IMR-90 (cell line): ENCODE measurements around the gene DNAJA4. TPM values are rescaled to one million over a fixed set of nuclear protein-coding genes. Genes with fewer than 3 reads are reported as not detected.

Source experiments
- ATAC-seq: fragments of 200-7000 bp; cut with Tn5 transposase; 2 replicates; pipeline ENCODE4 v1.9.1; 2020; ENCODE audit warnings: low read depth, mild to moderate bottlenecking, moderate library complexity
- BruUV-seq: library from RNA; stranded (reverse); fragments of 400-500 nt; replicated peaks from 2 replicates; lab custom pipeline; 2021; lab: Mats Ljungman, UMichigan
- CTCF ChIA-PET: fragments of 300-600 bp; formaldehyde crosslinking; extraction: SDS; loops from one replicate; lab custom pipeline; 2021; ENCODE audit warnings: antibody characterized with exemption; lab: Yijun Ruan, JAX
- POLR2A ChIA-PET: fragments of 300-600 bp; sonication (Branson Sonifier 250); formaldehyde crosslinking; loops from one replicate; lab custom pipeline; 2022; ENCODE audit warnings: antibody characterized with exemption; ENCODE audit not compliant: unreplicated experiment; lab: Charles Lee
- DNase-seq: peaks from one replicate; pipeline ENCODE4 v3.0.0; 2013
- H2AFZ ChIP-seq: replicated peaks from 2 replicates; pipeline ENCODE3; 2013; ENCODE audit warnings: low read length, mild to moderate bottlenecking; ENCODE audit not compliant: poor library complexity
- H2AK5ac ChIP-seq: 2 replicates; pipeline ENCODE4 v1.6.1; 2013; ENCODE audit warnings: low read depth, low read length, inconsistent platforms
- H2AK9ac ChIP-seq: replicated peaks from 2 replicates; pipeline ENCODE3; 2013; ENCODE audit warnings: mild to moderate bottlenecking, low read depth, low read length, moderate library complexity; ENCODE audit not compliant: poor library complexity
- H2BK120ac ChIP-seq: 2 replicates; pipeline ENCODE4 v1.6.1; 2013; ENCODE audit warnings: low read depth, low read length, inconsistent platforms
- H2BK15ac ChIP-seq: 3 replicates; pipeline ENCODE4 v1.6.1; 2013; ENCODE audit warnings: low read depth, low read length, inconsistent platforms
- H2BK20ac ChIP-seq: 2 replicates; pipeline ENCODE4 v1.6.1; 2013; ENCODE audit warnings: low read depth, mild to moderate bottlenecking, inconsistent platforms, low read length, moderate library complexity
- H2BK5ac ChIP-seq: 2 replicates; pipeline ENCODE4 v1.6.1; 2013; ENCODE audit warnings: mild to moderate bottlenecking, low read depth, low read length, inconsistent platforms; ENCODE audit not compliant: poor library complexity, severe bottlenecking
- H3K14ac ChIP-seq: replicated peaks from 2 replicates; pipeline ENCODE4 v1.6.1; 2013; ENCODE audit warnings: low read depth, low read length, inconsistent platforms
- H3K18ac ChIP-seq: 2 replicates; pipeline ENCODE4 v1.6.1; 2013; ENCODE audit warnings: low read depth, low read length, control low read depth
- H3K23ac ChIP-seq: 2 replicates; pipeline ENCODE4 v1.6.1; 2013; ENCODE audit warnings: low read depth, low read length, inconsistent platforms
- H3K27ac ChIP-seq: 2 replicates; pipeline ENCODE4 v1.5.1; 2013; ENCODE audit warnings: mild to moderate bottlenecking, control low read depth, low read length; ENCODE audit not compliant: insufficient read depth
- H3K27me3 ChIP-seq: 2 replicates; pipeline ENCODE4 v1.6.1; 2013; ENCODE audit warnings: low read length; ENCODE audit not compliant: control insufficient read depth, insufficient read depth
- H3K36me3 ChIP-seq: 2 replicates; pipeline ENCODE4 v1.6.1; 2013; ENCODE audit warnings: low read length, mixed read lengths; ENCODE audit not compliant: control insufficient read depth, insufficient read depth
- H3K4ac ChIP-seq: 2 replicates; pipeline ENCODE4 v1.6.1; 2013; ENCODE audit warnings: low read depth, low read length, inconsistent platforms
- H3K4me1 ChIP-seq: 2 replicates; pipeline ENCODE4 v1.6.1; 2013; ENCODE audit warnings: low read length, mixed read lengths; ENCODE audit not compliant: control insufficient read depth, insufficient read depth
- H3K4me2 ChIP-seq: 2 replicates; pipeline ENCODE4 v1.6.1; 2013; ENCODE audit warnings: low read depth, mild to moderate bottlenecking, control low read depth, low read length, moderate library complexity
- H3K4me3 ChIP-seq: 2 replicates; pipeline ENCODE4 v1.5.1; 2013; ENCODE audit warnings: low read depth, mild to moderate bottlenecking, control low read depth, low read length, moderate library complexity; ENCODE audit not compliant: insufficient read depth
- H3K56ac ChIP-seq: 2 replicates; pipeline ENCODE4 v1.6.1; 2013; ENCODE audit warnings: low read length, inconsistent platforms; ENCODE audit not compliant: insufficient read depth; ENCODE audit errors: extremely low read depth
- H3K79me1 ChIP-seq, 2 experiments: 2 replicates each; pipeline ENCODE4 v1.6.1; 2013; ENCODE audit warnings: low read length in 2 of 2, inconsistent platforms in 1 of 2, low read depth in 1 of 2
- H3K9ac ChIP-seq: 2 replicates; pipeline ENCODE4 v1.6.1; 2013; ENCODE audit warnings: low read depth, low read length, control low read depth
- H3K9me1 ChIP-seq: 2 replicates; pipeline ENCODE4 v1.6.1; 2013; ENCODE audit warnings: low read length, inconsistent platforms; ENCODE audit not compliant: insufficient read depth
- H3K9me3 ChIP-seq: 2 replicates; pipeline ENCODE4 v1.6.1; 2013; ENCODE audit warnings: low read length; ENCODE audit not compliant: control insufficient read depth, insufficient read depth
- H4K20me1 ChIP-seq: 2 replicates; pipeline ENCODE4 v1.6.1; 2013; ENCODE audit warnings: low read length, inconsistent platforms; ENCODE audit not compliant: insufficient read depth
- H4K5ac ChIP-seq: 2 replicates; pipeline ENCODE4 v1.6.1; 2013; ENCODE audit warnings: mild to moderate bottlenecking, low read depth, low read length, control low read depth
- H4K8ac ChIP-seq, 2 experiments: 2 replicates each; pipeline ENCODE4 v1.6.1; 2013; ENCODE audit warnings: low read depth in 2 of 2, low read length in 2 of 2, control low read depth in 1 of 2, inconsistent platforms in 1 of 2
- H4K91ac ChIP-seq: 2 replicates; pipeline ENCODE4 v1.6.1; 2013; ENCODE audit warnings: low read depth, low read length, inconsistent platforms; ENCODE audit not compliant: insufficient read depth
- BHLHE40 ChIP-seq: fragments of 150-350 bp; IDR thresholded peaks from 2 replicates; pipeline ENCODE4 v1.6.1; 2016; ENCODE audit warnings: mild to moderate bottlenecking, low read depth, low read length
- CEBPB ChIP-seq: IDR thresholded peaks from 2 replicates; pipeline ENCODE4 v1.6.1; 2012; ENCODE audit warnings: low read depth, low read length, improper control_type of control experiment
- CHD1 ChIP-seq: IDR thresholded peaks from 2 replicates; pipeline ENCODE4 v1.6.1; 2012; ENCODE audit warnings: low read depth, low read length, improper control_type of control experiment
- FOS ChIP-seq: fragments of 150-350 bp; IDR thresholded peaks from 2 replicates; pipeline ENCODE4 v1.6.1; 2016; ENCODE audit warnings: low read depth, low read length
- MAFK ChIP-seq: IDR thresholded peaks from 2 replicates; pipeline ENCODE4 v1.6.1; 2012; ENCODE audit warnings: low read depth, low read length, improper control_type of control experiment
- MAZ ChIP-seq: IDR thresholded peaks from 2 replicates; pipeline ENCODE4 v1.6.1; 2012; ENCODE audit warnings: low read depth, mild to moderate bottlenecking, low read length, improper control_type of control experiment, moderate library complexity, borderline replicate concordance
- MXI1 ChIP-seq: IDR thresholded peaks from 2 replicates; pipeline ENCODE4 v1.6.1; 2012; ENCODE audit warnings: low read depth, mild to moderate bottlenecking, low read length, moderate library complexity, borderline replicate concordance
- NFE2L2 ChIP-seq: fragments of 150-350 bp; IDR thresholded peaks from 2 replicates; pipeline ENCODE4 v1.6.1; 2016; ENCODE audit warnings: low read depth, mild to moderate bottlenecking, low read length
- RAD21 ChIP-seq: IDR thresholded peaks from 2 replicates; pipeline ENCODE4 v1.6.1; 2012; ENCODE audit warnings: low read length, improper control_type of control experiment
- RCOR1 ChIP-seq: IDR thresholded peaks from 2 replicates; pipeline ENCODE4 v1.6.1; 2012; ENCODE audit warnings: mild to moderate bottlenecking, low read length, improper control_type of control experiment; ENCODE audit not compliant: insufficient replicate concordance
- RFX5 ChIP-seq: IDR thresholded peaks from 2 replicates; pipeline ENCODE4 v1.8.0; 2012; ENCODE audit warnings: low read depth, mild to moderate bottlenecking, low read length, moderate library complexity
- SMC3 ChIP-seq: fragments of 150-350 bp; IDR thresholded peaks from 2 replicates; pipeline ENCODE4 v1.6.1; 2016; ENCODE audit warnings: low read depth, mild to moderate bottlenecking, antibody characterized with exemption, low read length, moderate library complexity
- WGBS, 2 experiments: methylation state at CpG; one replicate each; pipeline versions ENCODE4 v1.1.5 to v1.1.7; 2013; ENCODE audit warnings: missing lambda C conversion rate in 2 of 2; ENCODE audit not compliant: insufficient read length in 1 of 2; ENCODE audit errors: extremely low coverage in 2 of 2; 5-methylcytosine and 5-hydroxymethylcytosine counted together
- dilution Hi-C: fragments of 300-500 bp; cut with HindIII; formaldehyde crosslinking; loops from one replicate; pipeline ENCODE4 v1.14.3; 2018; ENCODE audit warnings: low sequenced_read_pairs; ENCODE audit not compliant: unreplicated experiment
- in situ Hi-C: fragments of 300-500 bp; cut with MboI; formaldehyde crosslinking; loops from 3 replicates; pipeline ENCODE4 v1.14.3; 2019; ENCODE audit warnings: low sequenced_read_pairs, inconsistent platforms, mixed read lengths
- intact Hi-C: fragments of 100-400 bp; cut with micrococcal nuclease; formaldehyde crosslinking; loops from 2 replicates; pipeline ENCODE4 v1.10.0; 2022
- polyA plus RNA-seq, 3 experiments: library from polyadenylated mRNA; depleted of rRNA; stranded (reverse); fragments of >200 nt; gene quantifications; 2 replicates each; pipeline ENCODE4 v1.2.3, GENCODE V29; 2012; ENCODE audit warnings: low replicate concordance in 1 of 3
- total RNA-seq: library from RNA; depleted of rRNA; stranded (reverse); fragments of >200 nt; gene quantifications from 2 replicates; pipeline ENCODE4 v1.2.3, GENCODE V29; 2012
- TF ChIP-seq, protein P1 (sequence below): fragments of 150-350 bp; IDR thresholded peaks from 2 replicates; pipeline ENCODE4 v1.6.1; 2016; ENCODE audit warnings: low read depth, mild to moderate bottlenecking, low read length, moderate library complexity, borderline replicate concordance
- TF ChIP-seq, protein P2 (sequence below): conservative IDR thresholded peaks from 2 replicates; pipeline ENCODE4 v1.5.1; 2012; ENCODE audit warnings: mild to moderate bottlenecking, low read depth, low read length, improper control_type of control experiment

DNAJA4 gene
- total and polyA plus RNA-seq, 2 of the 4 experiments (the other 2 are of a cell fraction) = 0.18 to 0.32 TPM

GRCh38 chr15:78274994-78275393, 10.6 kb downstream of the DNAJA4 start:
- no peak overlapping the region for H2BK5ac ChIP-seq
- TF ChIP-seq MAFK = no peak
- TF ChIP-seq, protein P1, sequence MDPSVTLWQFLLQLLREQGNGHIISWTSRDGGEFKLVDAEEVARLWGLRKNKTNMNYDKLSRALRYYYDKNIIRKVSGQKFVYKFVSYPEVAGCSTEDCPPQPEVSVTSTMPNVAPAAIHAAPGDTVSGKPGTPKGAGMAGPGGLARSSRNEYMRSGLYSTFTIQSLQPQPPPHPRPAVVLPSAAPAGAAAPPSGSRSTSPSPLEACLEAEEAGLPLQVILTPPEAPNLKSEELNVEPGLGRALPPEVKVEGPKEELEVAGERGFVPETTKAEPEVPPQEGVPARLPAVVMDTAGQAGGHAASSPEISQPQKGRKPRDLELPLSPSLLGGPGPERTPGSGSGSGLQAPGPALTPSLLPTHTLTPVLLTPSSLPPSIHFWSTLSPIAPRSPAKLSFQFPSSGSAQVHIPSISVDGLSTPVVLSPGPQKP = no peak
- no peak for TF ChIP-seq MAZ
- TF ChIP-seq RAD21 = no peak
- no peak for TF ChIP-seq RFX5
- TF ChIP-seq CHD1 = no peak
- no peak for TF ChIP-seq NFE2L2
- TF ChIP-seq BHLHE40 = no peak
- TF ChIP-seq FOS = no peak
- TF ChIP-seq, protein P2, sequence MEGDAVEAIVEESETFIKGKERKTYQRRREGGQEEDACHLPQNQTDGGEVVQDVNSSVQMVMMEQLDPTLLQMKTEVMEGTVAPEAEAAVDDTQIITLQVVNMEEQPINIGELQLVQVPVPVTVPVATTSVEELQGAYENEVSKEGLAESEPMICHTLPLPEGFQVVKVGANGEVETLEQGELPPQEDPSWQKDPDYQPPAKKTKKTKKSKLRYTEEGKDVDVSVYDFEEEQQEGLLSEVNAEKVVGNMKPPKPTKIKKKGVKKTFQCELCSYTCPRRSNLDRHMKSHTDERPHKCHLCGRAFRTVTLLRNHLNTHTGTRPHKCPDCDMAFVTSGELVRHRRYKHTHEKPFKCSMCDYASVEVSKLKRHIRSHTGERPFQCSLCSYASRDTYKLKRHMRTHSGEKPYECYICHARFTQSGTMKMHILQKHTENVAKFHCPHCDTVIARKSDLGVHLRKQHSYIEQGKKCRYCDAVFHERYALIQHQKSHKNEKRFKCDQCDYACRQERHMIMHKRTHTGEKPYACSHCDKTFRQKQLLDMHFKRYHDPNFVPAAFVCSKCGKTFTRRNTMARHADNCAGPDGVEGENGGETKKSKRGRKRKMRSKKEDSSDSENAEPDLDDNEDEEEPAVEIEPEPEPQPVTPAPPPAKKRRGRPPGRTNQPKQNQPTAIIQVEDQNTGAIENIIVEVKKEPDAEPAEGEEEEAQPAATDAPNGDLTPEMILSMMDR = no peak
- no peak for TF ChIP-seq SMC3
- TF ChIP-seq RCOR1 = no peak
- no peak for TF ChIP-seq MXI1
- no peak for TF ChIP-seq CEBPB
- H3K23ac ChIP-seq = no peak overlapping the region
- H3K27ac ChIP-seq = no peak overlapping the region
- H4K20me1 ChIP-seq = no peaks in the 10 kb centered on the region
- H2AFZ ChIP-seq = no peak overlapping the region
- no peak overlapping the region for H3K14ac ChIP-seq
- dilution Hi-C loops = no loop called here
- H2BK120ac ChIP-seq = no peak overlapping the region
- H2AK9ac ChIP-seq = no peak overlapping the region
- no peak overlapping the region for H4K91ac ChIP-seq
- no peak overlapping the region for H2AK5ac ChIP-seq
- H3K4ac ChIP-seq = no peak overlapping the region
- no peak overlapping the region for H3K9ac ChIP-seq
- no peak overlapping the region for H3K56ac ChIP-seq
- WGBS, 2 experiments = 100% methylated on average over 3 of the region's 5 CpGs; no CpG with 5 or more reads in 1 of the 2 experiments
- CTCF ChIA-PET = no interaction called here
- no peak for DNase-seq
- no peaks in the 10 kb centered on the region for H3K9me3 ChIP-seq
- H3K36me3 ChIP-seq = peaks cover 3% of the 10 kb centered on the region
- no peak overlapping the region for H3K18ac ChIP-seq
- no peak overlapping the region for H2BK20ac ChIP-seq
- ATAC-seq = no peak
- no peak overlapping the region for H4K5ac ChIP-seq
- no peak overlapping the region for H2BK15ac ChIP-seq
- no peak overlapping the region for H4K8ac ChIP-seq
- 0 out of 2 replicates have a peak, but pooled peaks cover 11% of the 10 kb centered on the region for H3K9me1 ChIP-seq
- H3K4me1 ChIP-seq = peaks cover 3% of the 10 kb centered on the region; the same call in 1 of the 2 replicates
- POLR2A ChIA-PET = no interaction called here
- intact Hi-C loops = no loop called here
- BruUV-seq = no TSS peak
- no peak overlapping the region for H3K4me3 ChIP-seq
- H3K27me3 ChIP-seq = peaks cover 1% of the 10 kb centered on the region; the same call in 1 of the 2 replicates
- no peaks in the 10 kb centered on the region for H3K79me1 ChIP-seq
- H3K4me2 ChIP-seq = no peak overlapping the region
- in situ Hi-C loops = no loop called here
